ENCODE measurements around the gene RASGRP3. TPM values are rescaled to one million over a fixed set of nuclear protein-coding genes. Genes with fewer than 3 reads are reported as not detected.
A peak's percentile ranks its signal among the peaks of the same experiment; 100 is the strongest.

RASGRP3 gene
- total and polyA plus RNA-seq, 11 donors: 17.7 to 73.3 (median 61.4) TPM

GRCh38 chr2:33500177-33500576 is 23.7 kb downstream of the RASGRP3 start:
- no peaks in the 10 kb centered on the region for H3K9me3 ChIP-seq
- WGBS, 4 donors: 79 to 85% (median 82%) methylated on average over 5 of the region's 5 CpGs
- H3K36me3 ChIP-seq: no peaks in the 10 kb centered on the region
- H3K4me1 ChIP-seq: peaks cover 0 to 54% (median 30%) of the 10 kb centered on the region in 12 donors
- no peak overlapping the region for H3K27ac ChIP-seq
- intact Hi-C loops (cut with DNase I): no loop called here
- ATAC-seq (peak in 2 of 4 donors; percentile 12 to 21), DNase-seq (no peak)
- H3K27me3 ChIP-seq: no peaks in the 10 kb centered on the region
- no peak overlapping the region for H3K4me3 ChIP-seq
- no peak for TF ChIP-seq POLR2A (IDR thresholded peaks at IDR 0.05)
- no peak for TF ChIP-seq CTCF (IDR thresholded peaks at IDR 0.05)

- no peak overlapping the region for H3K4me3 ChIP-seq
- no peak for DNase-seq
- intact Hi-C loops (cut with DNase I): no loop called here
- TF ChIP-seq CTCF (IDR thresholded peaks at IDR 0.05) (no peak), POLR2A (IDR thresholded peaks at IDR 0.05) (no peak)
- H3K9me3 ChIP-seq: no peaks in the 10 kb centered on the region
- 75 to 88% (median 84%) methylated on average over 2 of the region's 2 CpGs for WGBS, 4 donors
- H3K27me3 ChIP-seq: no peaks in the 10 kb centered on the region
- no peak overlapping the region for H3K27ac ChIP-seq
- peaks cover 0 to 49% (median 27%) of the 10 kb centered on the region in 12 donors for H3K4me1 ChIP-seq
- no peak for ATAC-seq
- H3K36me3 ChIP-seq: no peaks in the 10 kb centered on the region
These were observed 25.6 kb downstream of the RASGRP3 start for GRCh38 chr2:33502025-33502424.

GRCh38 chr2:33503002-33503401 is 26.6 kb downstream of the RASGRP3 start:
- DNase-seq (no peak), ATAC-seq (no peak)
- no peak overlapping the region for H3K27ac ChIP-seq
- intact Hi-C loops (cut with DNase I): no loop called here
- no peak overlapping the region for H3K4me3 ChIP-seq
- no peaks in the 10 kb centered on the region for H3K27me3 ChIP-seq
- no peaks in the 10 kb centered on the region for H3K36me3 ChIP-seq
- H3K4me1 ChIP-seq: peaks cover 0 to 39% (median 21%) of the 10 kb centered on the region in 12 donors
- H3K9me3 ChIP-seq: no peaks in the 10 kb centered on the region
- 29 to 35% (median 31%) methylated on average over 1 of the region's 1 CpG for WGBS, 4 donors
- TF ChIP-seq CTCF (IDR thresholded peaks at IDR 0.05) (no peak), POLR2A (IDR thresholded peaks at IDR 0.05) (no peak)

- no peak overlapping the region for H3K27ac ChIP-seq
- intact Hi-C loops (cut with DNase I): no loop called here
- H3K9me3 ChIP-seq: no peaks in the 10 kb centered on the region
- ATAC-seq: no peak
- H3K4me1 ChIP-seq: peaks cover 0 to 44% (median 21%) of the 10 kb centered on the region in 12 donors
- DNase-seq: no peak
- TF ChIP-seq CTCF (IDR thresholded peaks at IDR 0.05): no peak
- no peak for TF ChIP-seq POLR2A (IDR thresholded peaks at IDR 0.05)
- H3K4me3 ChIP-seq: no peak overlapping the region
- H3K36me3 ChIP-seq: no peaks in the 10 kb centered on the region
- WGBS, 4 donors: 5 to 47% (median 37%) methylated on average over 1 of the region's 1 CpG
- H3K27me3 ChIP-seq: no peaks in the 10 kb centered on the region
These were observed 29.5 kb downstream of the RASGRP3 start for GRCh38 chr2:33505966-33506365.
